K562 (cell line): Measurements from ENCODE around the gene MFSD12.

Source experiments
- CEBPG ChIP-seq, 3 experiments: fragments of 200-800 bp in 1 of 3; sonication (Bioruptor generic) in 1 of 3; sonication (generic) in 1 of 3; formaldehyde crosslinking in 1 of 3; IDR thresholded peaks in 2 of 3; conservative IDR thresholded peaks in 1 of 3; 2 replicates each; pipeline versions ENCODE4 v1.6.1 to v1.8.0; 2016 to 2022; ENCODE audit warnings: missing compliant biosample characterization in 2 of 3, missing genetic modification characterization in 2 of 3, mild to moderate bottlenecking in 1 of 3, missing genetic modification reagents in 1 of 3
- HES1 ChIP-seq: fragments of 450-650 bp; IDR thresholded peaks from 2 replicates; pipeline ENCODE4 v1.6.1; 2016; ENCODE audit warnings: low read depth, mild to moderate bottlenecking, moderate library complexity
- KDM1A ChIP-seq, 2 experiments: fragments of 450-650 bp; IDR thresholded peaks; 2 replicates each; pipeline ENCODE4 v1.6.1; 2016; ENCODE audit warnings: mild to moderate bottlenecking in 2 of 2
- RBM22 ChIP-seq: fragments of 200-400 bp; formaldehyde crosslinking; IDR thresholded peaks from 2 replicates; pipeline ENCODE4 v1.6.1; 2018; ENCODE audit warnings: low read length, low read depth; ENCODE audit not compliant: poor library complexity, severe bottlenecking
- TF ChIP-seq, protein P1 (sequence below): sonication (generic); formaldehyde crosslinking; IDR thresholded peaks from 2 replicates; pipeline ENCODE4 v1.8.0; 2022; ENCODE audit warnings: mild to moderate bottlenecking, missing genetic modification reagents

DNA sequence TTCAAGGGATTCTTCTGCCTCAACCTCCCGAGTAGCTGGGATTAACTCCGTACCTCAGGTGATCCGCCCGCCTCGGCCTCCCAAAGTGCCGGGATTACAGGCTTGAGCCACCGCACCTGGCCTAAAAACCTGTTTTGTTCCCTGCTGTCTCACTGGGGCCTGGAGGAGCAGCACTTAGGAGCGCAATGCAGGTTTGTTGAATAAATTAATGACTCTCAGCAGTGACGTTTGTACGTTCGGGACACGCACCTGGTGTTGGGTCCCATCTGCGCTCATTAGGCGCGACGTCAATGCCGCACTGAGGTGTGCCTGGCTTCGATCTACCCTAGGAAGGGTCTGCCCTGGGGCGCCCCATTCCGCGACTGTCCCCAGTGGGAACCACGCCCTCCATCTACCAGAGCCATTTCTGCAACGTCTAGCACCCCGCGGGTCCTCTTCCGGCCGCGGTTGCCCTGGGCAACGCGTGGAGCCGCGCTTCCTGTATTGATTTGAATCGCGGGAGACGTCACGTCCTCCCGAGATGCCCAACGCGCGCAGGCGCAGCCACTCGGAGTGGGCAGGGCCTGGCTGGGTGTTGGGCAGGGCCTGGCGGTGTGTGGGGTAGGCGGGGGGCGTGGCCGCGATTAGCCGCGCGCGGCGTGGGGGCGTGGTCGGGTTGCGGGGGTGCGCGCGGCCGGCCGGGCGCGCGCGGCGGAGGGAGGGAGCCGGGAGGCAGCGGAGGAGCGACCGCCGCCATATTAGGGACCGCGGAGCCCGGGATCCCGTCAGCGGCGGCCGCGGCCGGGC is 51.6 kb downstream of the MFSD12 start, which contains the start of gene FZR1:
- TF ChIP-seq, protein P1, sequence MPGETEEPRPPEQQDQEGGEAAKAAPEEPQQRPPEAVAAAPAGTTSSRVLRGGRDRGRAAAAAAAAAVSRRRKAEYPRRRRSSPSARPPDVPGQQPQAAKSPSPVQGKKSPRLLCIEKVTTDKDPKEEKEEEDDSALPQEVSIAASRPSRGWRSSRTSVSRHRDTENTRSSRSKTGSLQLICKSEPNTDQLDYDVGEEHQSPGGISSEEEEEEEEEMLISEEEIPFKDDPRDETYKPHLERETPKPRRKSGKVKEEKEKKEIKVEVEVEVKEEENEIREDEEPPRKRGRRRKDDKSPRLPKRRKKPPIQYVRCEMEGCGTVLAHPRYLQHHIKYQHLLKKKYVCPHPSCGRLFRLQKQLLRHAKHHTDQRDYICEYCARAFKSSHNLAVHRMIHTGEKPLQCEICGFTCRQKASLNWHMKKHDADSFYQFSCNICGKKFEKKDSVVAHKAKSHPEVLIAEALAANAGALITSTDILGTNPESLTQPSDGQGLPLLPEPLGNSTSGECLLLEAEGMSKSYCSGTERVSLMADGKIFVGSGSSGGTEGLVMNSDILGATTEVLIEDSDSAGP, result no peak
- TF ChIP-seq KDM1A (IDR thresholded peaks at IDR 0.05) (no peak), CEBPG (CRISPR knock-in tag; IDR thresholded peaks at IDR 0.05) (no peak), CEBPG (tag; conservative IDR thresholded peaks at IDR 0.05 in 1 of 2, IDR thresholded peaks at IDR 0.05 in 1 of 2) (no peak), HES1 (no peak), RBM22 (peak; percentile 85)
